ENCODE results near the gene FAM118B. TPM values are rescaled to one million over a fixed set of nuclear protein-coding genes. Genes with fewer than 3 reads are reported as not detected.

Gene FAM118B
- 10 to 100 TPM; 40.1 to 40.8 TPM for total RNA-seq
- 28.2 TPM for polyA plus RNA-seq (2013, experiment 1 of 2)
- polyA plus RNA-seq (2013, experiment 2 of 2) = 33.3 TPM
- long read RNA-seq, experiment 1, transcript FAM118B-209 (9 exons, 2,402 nt) = major isoform, 9 of 22 reads
- long read RNA-seq, experiment 1, partial matches to known transcripts = 6 of 22 reads
- long read RNA-seq, experiment 1, other reads (novel, unspliced or antisense) = 7 of 22 reads
- long read RNA-seq, experiment 2, transcript FAM118B-201 (8 exons, 1,616 nt) = minor isoform, 7 of 78 reads
- long read RNA-seq, experiment 2, transcript FAM118B-209 (9 exons, 2,402 nt) = major isoform, 30 of 78 reads
- long read RNA-seq, experiment 2, partial matches to known transcripts = 2 of 78 reads
- long read RNA-seq, experiment 2, other reads (novel, unspliced or antisense) = 39 of 78 reads
- long read RNA-seq, experiment 3, transcript FAM118B-201 (8 exons, 1,616 nt) = minor isoform, 17 of 198 reads
- long read RNA-seq, experiment 3, transcript FAM118B-209 (9 exons, 2,402 nt) = major isoform, 91 of 198 reads
- long read RNA-seq, experiment 3, partial matches to known transcripts = 9 of 198 reads
- long read RNA-seq, experiment 3, other reads (novel, unspliced or antisense) = 81 of 198 reads
- long read RNA-seq, experiment 4, transcript FAM118B-201 (8 exons, 1,616 nt) = minor isoform, 15 of 120 reads
- long read RNA-seq, experiment 4, transcript FAM118B-209 (9 exons, 2,402 nt) = major isoform, 48 of 120 reads
- long read RNA-seq, experiment 4, partial matches to known transcripts = 5 of 120 reads
- long read RNA-seq, experiment 4, other reads (novel, unspliced or antisense) = 51 of 120 reads

DNA sequence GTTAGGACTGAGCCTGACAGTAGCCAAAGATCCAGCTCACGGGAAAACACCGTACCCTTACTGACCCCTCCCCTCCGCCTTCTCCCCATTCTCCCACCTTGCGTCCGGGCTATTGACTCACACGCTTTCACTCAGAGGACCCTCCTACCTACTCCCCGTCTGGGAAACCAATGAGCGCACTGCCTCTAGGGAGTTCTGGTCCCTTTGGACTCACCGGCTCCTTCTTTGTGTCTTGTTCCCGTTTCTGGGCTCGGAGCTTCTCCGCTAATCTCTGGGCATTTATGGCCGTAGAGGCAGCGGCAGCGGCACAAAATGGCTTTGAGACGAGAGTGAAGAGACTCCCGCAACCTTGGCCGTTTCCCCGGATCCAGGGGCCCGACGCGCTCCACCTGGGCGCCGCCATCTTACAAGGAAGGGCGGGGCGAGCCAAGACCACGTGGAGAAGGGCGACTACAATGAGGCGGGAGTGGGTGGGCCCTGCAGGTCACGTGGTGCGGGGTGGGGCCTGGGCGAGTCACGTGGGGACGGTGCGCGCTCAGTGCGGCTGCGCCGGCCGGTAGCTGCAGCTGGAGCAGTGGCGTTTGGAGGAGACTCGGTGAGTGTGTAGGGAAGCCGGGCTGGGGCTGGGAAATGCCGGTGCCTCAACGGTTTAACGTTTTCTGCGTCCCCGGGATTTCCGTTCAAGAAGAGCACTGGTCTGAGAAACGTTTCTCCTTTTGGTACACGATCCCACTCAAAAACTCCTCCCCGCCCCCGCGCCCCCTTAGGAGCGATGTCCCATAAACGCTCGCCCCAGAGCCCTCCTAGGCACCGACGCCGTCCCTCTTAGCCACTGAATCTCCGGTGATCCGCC is at the start of gene FAM118B, which contains the start of gene RPUSD4:
Gene FAM118B, plus strand, starts transcription at position 547 of the 853 bp plus-strand sequence. CDS start 23,220 bp downstream, outside the sequence.
Gene RPUSD4, minus strand, starts transcription at position 415 of the 853 bp plus-strand sequence. Its CDS starts 12 bp downstream, at position 403.
- no peaks in the 10 kb centered on the region for H3K27me3 ChIP-seq (ENCODE audit: control insufficient read depth, insufficient read depth, low read length, poor library complexity, severe bottlenecking)
- H3K9me3 ChIP-seq (ENCODE audit: control insufficient read depth, low read length) = no peaks in the 10 kb centered on the region
- H3K4me3 ChIP-seq (ENCODE audit: low read length) = peak within 1 kb of the TSS; percentile 98
- Mint-ChIP-seq H3K27me3 (ENCODE audit: insufficient read depth) (no peaks in the 10 kb centered on the region), H3K27ac (peak within 1 kb of the TSS; percentile 99), H3K4me1 (peaks cover 18% of the 10 kb centered on the region), H3K4me3 (peak within 1 kb of the TSS; percentile 99), H3K36me3 (ENCODE audit: low read depth) (peaks cover 21% of the 10 kb centered on the region), H3K9me3 (no peaks in the 10 kb centered on the region)
- TF ChIP-seq, protein P1, sequence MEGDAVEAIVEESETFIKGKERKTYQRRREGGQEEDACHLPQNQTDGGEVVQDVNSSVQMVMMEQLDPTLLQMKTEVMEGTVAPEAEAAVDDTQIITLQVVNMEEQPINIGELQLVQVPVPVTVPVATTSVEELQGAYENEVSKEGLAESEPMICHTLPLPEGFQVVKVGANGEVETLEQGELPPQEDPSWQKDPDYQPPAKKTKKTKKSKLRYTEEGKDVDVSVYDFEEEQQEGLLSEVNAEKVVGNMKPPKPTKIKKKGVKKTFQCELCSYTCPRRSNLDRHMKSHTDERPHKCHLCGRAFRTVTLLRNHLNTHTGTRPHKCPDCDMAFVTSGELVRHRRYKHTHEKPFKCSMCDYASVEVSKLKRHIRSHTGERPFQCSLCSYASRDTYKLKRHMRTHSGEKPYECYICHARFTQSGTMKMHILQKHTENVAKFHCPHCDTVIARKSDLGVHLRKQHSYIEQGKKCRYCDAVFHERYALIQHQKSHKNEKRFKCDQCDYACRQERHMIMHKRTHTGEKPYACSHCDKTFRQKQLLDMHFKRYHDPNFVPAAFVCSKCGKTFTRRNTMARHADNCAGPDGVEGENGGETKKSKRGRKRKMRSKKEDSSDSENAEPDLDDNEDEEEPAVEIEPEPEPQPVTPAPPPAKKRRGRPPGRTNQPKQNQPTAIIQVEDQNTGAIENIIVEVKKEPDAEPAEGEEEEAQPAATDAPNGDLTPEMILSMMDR (conservative IDR thresholded peaks at IDR 0.05) = no peak
- H3K9ac ChIP-seq (ENCODE audit: extremely low read depth, low read length, poor library complexity, severe bottlenecking) = peak within 1 kb of the TSS; percentile 90
- DNase-seq = peak; percentile 100
- peaks cover 39% of the 10 kb centered on the region for H3K36me3 ChIP-seq (ENCODE audit: control insufficient read depth, insufficient read depth, low read length)
- H3K27ac ChIP-seq (ENCODE audit: low read depth, low read length) = peak within 1 kb of the TSS; percentile 83
- WGBS, 2 experiments (ENCODE audit: insufficient coverage in 1 of 2, insufficient read length in 1 of 2) = 0 to 1% methylated on average over 36 to 62 of the region's 62 CpGs
- no peaks in the 10 kb centered on the region for H3K4me1 ChIP-seq (ENCODE audit: control insufficient read depth, insufficient read depth, low read length)

DNA sequence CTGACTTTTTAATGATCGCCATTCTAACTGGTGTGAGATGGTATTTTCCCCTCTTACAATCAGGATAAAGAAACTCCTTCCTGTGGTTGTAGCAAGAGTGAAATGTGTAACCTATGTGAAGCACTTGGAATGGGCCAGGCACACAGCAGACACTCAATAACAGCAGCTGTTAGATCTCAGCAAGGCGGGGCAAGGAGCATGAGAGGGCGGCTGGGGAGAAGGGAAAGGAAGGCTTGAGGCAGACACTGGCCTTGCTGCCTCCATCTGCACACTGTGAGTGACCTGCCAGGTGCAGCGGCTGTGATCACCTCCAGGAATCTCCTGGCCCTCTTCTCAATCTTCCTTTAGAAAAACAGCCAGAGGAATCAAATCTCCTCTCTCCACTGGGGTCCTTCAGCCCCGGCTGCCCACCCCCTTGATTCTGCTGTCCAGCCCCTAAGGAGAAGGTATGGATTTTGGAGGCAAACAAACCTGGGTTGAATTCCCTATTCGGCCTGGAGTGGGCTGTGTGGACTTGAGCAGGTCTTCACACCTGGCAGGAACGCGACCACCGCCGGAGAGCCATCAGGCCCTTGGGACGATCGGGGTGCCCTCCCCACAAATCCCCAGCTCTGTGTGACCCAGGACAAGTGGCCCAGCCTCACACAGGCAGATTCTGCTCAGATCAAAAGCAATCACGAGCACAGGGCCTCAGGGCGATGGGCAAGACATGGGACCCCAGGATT is 49.1 kb upstream of the FAM118B start:
- Histone ChIP-seq H3K4me1 (ENCODE audit: control insufficient read depth, insufficient read depth, low read length) (peaks cover 22% of the 10 kb centered on the region), H3K4me3 (ENCODE audit: low read length) (no peak overlapping the region), H3K9ac (ENCODE audit: extremely low read depth, low read length, poor library complexity, severe bottlenecking) (no peak overlapping the region), H3K27me3 (ENCODE audit: control insufficient read depth, insufficient read depth, low read length, poor library complexity, severe bottlenecking) (peaks cover 46% of the 10 kb centered on the region), H3K27ac (ENCODE audit: low read depth, low read length) (no peak overlapping the region), H3K36me3 (ENCODE audit: control insufficient read depth, insufficient read depth, low read length) (no peaks in the 10 kb centered on the region), H3K9me3 (ENCODE audit: control insufficient read depth, low read length) (no peaks in the 10 kb centered on the region)
- H3K36me3 Mint-ChIP-seq (ENCODE audit: low read depth) = no peaks in the 10 kb centered on the region
- 89 to 90% methylated on average over 7 to 13 of the region's 14 CpGs for whole genome bisulfite sequencing, 2 experiments (ENCODE audit: insufficient coverage in 1 of 2, insufficient read length in 1 of 2)
- H3K4me3 Mint-ChIP-seq = peak overlapping the region; percentile 25
- no peaks in the 10 kb centered on the region for H3K9me3 Mint-ChIP-seq
- H3K27me3 Mint-ChIP-seq (ENCODE audit: insufficient read depth) = peaks cover 17% of the 10 kb centered on the region
- H3K4me1 Mint-ChIP-seq = peaks cover 31% of the 10 kb centered on the region
- no peak for DNase-seq
- peak overlapping the region; percentile 87 for H3K27ac Mint-ChIP-seq
- TF ChIP-seq, protein P1 (conservative IDR thresholded peaks at IDR 0.05) = no peak
